H9 (cell line): ENCODE data around the gene TBXAS1. TPM values are rescaled to one million over a fixed set of nuclear protein-coding genes. Genes with fewer than 3 reads are reported as not detected.
A peak's percentile ranks its signal among the peaks of the same experiment; 100 is the strongest.

Experiments
- DNase-seq: peaks from one replicate; pipeline ENCODE4 v3.0.0-alpha.2; 2017
- H2AFZ ChIP-seq: one replicate; pipeline ENCODE4 v1.6.1; 2013; ENCODE audit warnings: mild to moderate bottlenecking, low read length, control low read depth, moderate library complexity
- H2AK5ac ChIP-seq: 2 replicates; pipeline ENCODE4 v1.6.1; 2013; ENCODE audit warnings: low read length, control low read depth, mixed read lengths; ENCODE audit not compliant: insufficient read length
- H2BK120ac ChIP-seq: one replicate; pipeline ENCODE4 v1.6.1; 2013; ENCODE audit warnings: low read depth, mild to moderate bottlenecking, low read length, control low read depth, inconsistent platforms; ENCODE audit not compliant: poor library complexity, severe bottlenecking
- H2BK12ac ChIP-seq: 2 replicates; pipeline ENCODE4 v1.6.1; 2013; ENCODE audit warnings: low read length, control low read depth, mixed read lengths, low read depth; ENCODE audit not compliant: insufficient read length
- H2BK15ac ChIP-seq: 2 replicates; pipeline ENCODE4 v1.6.1; 2013; ENCODE audit warnings: low read depth, low read length, control low read depth
- H2BK20ac ChIP-seq: one replicate; pipeline ENCODE4 v1.6.1; 2013; ENCODE audit warnings: low read depth, mild to moderate bottlenecking, low read length, control low read depth, inconsistent platforms; ENCODE audit not compliant: poor library complexity, severe bottlenecking
- H2BK5ac ChIP-seq: 2 replicates; pipeline ENCODE4 v1.6.1; 2013; ENCODE audit warnings: low read length, control low read depth, mixed read lengths; ENCODE audit not compliant: insufficient read length
- H3K14ac ChIP-seq: 2 replicates; pipeline ENCODE4 v1.6.1; 2013; ENCODE audit warnings: low read length, control low read depth; ENCODE audit not compliant: insufficient read depth
- H3K18ac ChIP-seq: 2 replicates; pipeline ENCODE4 v1.6.1; 2013; ENCODE audit warnings: low read depth, mild to moderate bottlenecking, mixed read lengths, low read length, control low read depth; ENCODE audit not compliant: insufficient read length
- H3K23ac ChIP-seq: 2 replicates; pipeline ENCODE4 v1.6.1; 2013; ENCODE audit warnings: low read length, control low read depth, mixed read lengths, low read depth; ENCODE audit not compliant: insufficient read length
- H3K23me2 ChIP-seq: 2 replicates; pipeline ENCODE4 v1.6.1; 2013; ENCODE audit warnings: low read depth, mild to moderate bottlenecking, mixed read lengths, low read length, control low read depth; ENCODE audit not compliant: insufficient read length, poor library complexity, severe bottlenecking
- H3K27ac ChIP-seq: 2 replicates; pipeline ENCODE4 v1.5.1; 2013; ENCODE audit warnings: low read length, control low read depth, mixed read lengths, low read depth; ENCODE audit not compliant: insufficient read length
- H3K27me3 ChIP-seq: 2 replicates; pipeline ENCODE4 v1.6.1; 2013; ENCODE audit warnings: low read length, control low read depth, inconsistent platforms; ENCODE audit not compliant: insufficient read depth
- H3K4ac ChIP-seq: 2 replicates; pipeline ENCODE4 v1.6.1; 2013; ENCODE audit warnings: low read depth, mild to moderate bottlenecking, control low read depth, inconsistent platforms, low read length, moderate library complexity
- H3K4me1 ChIP-seq: 2 replicates; pipeline ENCODE4 v1.6.1; 2013; ENCODE audit warnings: low read length, control low read depth, inconsistent platforms; ENCODE audit not compliant: insufficient read depth
- H3K4me2 ChIP-seq: 2 replicates; pipeline ENCODE4 v1.6.1; 2013; ENCODE audit warnings: low read length, control low read depth, mixed read lengths; ENCODE audit not compliant: insufficient read length, insufficient read depth
- H3K56ac ChIP-seq: 2 replicates; pipeline ENCODE4 v1.6.1; 2013; ENCODE audit warnings: low read depth, mild to moderate bottlenecking, mixed read lengths, low read length, control low read depth; ENCODE audit not compliant: insufficient read length
- H3K79me1 ChIP-seq: 2 replicates; pipeline ENCODE4 v1.6.1; 2013; ENCODE audit warnings: low read depth, mild to moderate bottlenecking, moderate library complexity, low read length, control low read depth, inconsistent platforms; ENCODE audit not compliant: insufficient read depth, poor library complexity, severe bottlenecking
- H3K79me2 ChIP-seq: 2 replicates; pipeline ENCODE4 v1.6.1; 2013; ENCODE audit warnings: low read length, control low read depth, inconsistent platforms; ENCODE audit not compliant: insufficient read depth
- H3K9ac ChIP-seq: 2 replicates; pipeline ENCODE4 v1.6.1; 2013; ENCODE audit warnings: low read length, control low read depth, mixed read lengths; ENCODE audit not compliant: insufficient read length; ENCODE audit errors: extremely low read depth
- H3K9me3 ChIP-seq: one replicate; pipeline ENCODE4 v1.6.1; 2013; ENCODE audit warnings: low read depth, low read length, inconsistent platforms; ENCODE audit not compliant: control insufficient read depth
- H3T11ph ChIP-seq: one replicate; pipeline ENCODE4 v1.6.1; 2013; ENCODE audit warnings: mild to moderate bottlenecking, low read length, control low read depth, inconsistent platforms
- H4K20me1 ChIP-seq: one replicate; pipeline ENCODE4 v1.6.1; 2013; ENCODE audit not compliant: control insufficient read depth, insufficient read length, insufficient read depth
- H4K5ac ChIP-seq: 2 replicates; pipeline ENCODE4 v1.6.1; 2013; ENCODE audit warnings: low read depth, mild to moderate bottlenecking, mixed read lengths, low read length, control low read depth; ENCODE audit not compliant: insufficient read length
- H4K8ac ChIP-seq: replicated peaks from 2 replicates; pipeline ENCODE4 v1.6.1; 2013; ENCODE audit warnings: low read length, control low read depth, mixed read lengths, low read depth; ENCODE audit not compliant: insufficient read length
- H4K91ac ChIP-seq: 2 replicates; pipeline ENCODE4 v1.6.1; 2013; ENCODE audit warnings: low read depth, mild to moderate bottlenecking, moderate library complexity, mixed read lengths, low read length, control low read depth; ENCODE audit not compliant: insufficient read length
- H3K27ac Mint-ChIP-seq, 3 experiments: 2 replicates in 2 of 3; 3 replicates in 1 of 3; pipeline ENCODE4 v1.8.0; 2020 to 2021; ENCODE audit warnings: mixed read lengths in 3 of 3, mild to moderate bottlenecking in 1 of 3, moderate library complexity in 1 of 3
- H3K27me3 Mint-ChIP-seq: 2 replicates; pipeline ENCODE4 v1.8.0; 2021; ENCODE audit warnings: low read depth, mild to moderate bottlenecking, moderate library complexity, mixed read lengths
- H3K36me3 Mint-ChIP-seq, 3 experiments: 2 replicates in 2 of 3; 3 replicates in 1 of 3; pipeline ENCODE4 v1.8.0; 2020 to 2021; ENCODE audit warnings: low read depth in 3 of 3, mixed read lengths in 3 of 3; ENCODE audit not compliant: insufficient read depth in 1 of 3
- H3K4me1 Mint-ChIP-seq, 2 experiments: 2 replicates each; pipeline ENCODE4 v1.8.0; 2020; ENCODE audit warnings: mixed read lengths in 2 of 2
- H3K4me3 Mint-ChIP-seq, 2 experiments: 2 replicates in 1 of 2; 3 replicates in 1 of 2; pipeline ENCODE4 v1.8.0; 2020 to 2021; ENCODE audit warnings: mild to moderate bottlenecking in 2 of 2, mixed read lengths in 2 of 2, moderate library complexity in 1 of 2
- H3K9me3 Mint-ChIP-seq, 2 experiments: 2 replicates in 1 of 2; 3 replicates in 1 of 2; pipeline ENCODE4 v1.8.0; 2020; ENCODE audit warnings: mild to moderate bottlenecking in 2 of 2, mixed read lengths in 2 of 2, moderate library complexity in 1 of 2
- CTCF ChIP-seq: fragments of 200-600 bp; sonication (generic); conservative IDR thresholded peaks from 3 replicates; pipeline ENCODE4 v1.8.0; 2021; ENCODE audit warnings: antibody characterized with exemption, mild to moderate bottlenecking
- WGBS: extraction: QIAGEN DNeasy Blood & Tissue Kit; methylation state at CpG from one replicate; pipeline ENCODE4 v1.1.7; 2013; ENCODE audit warnings: missing lambda C conversion rate, low lambda C conversion rate, mixed read lengths; ENCODE audit not compliant: insufficient read length; ENCODE audit errors: extremely low coverage; 5-methylcytosine and 5-hydroxymethylcytosine counted together
- total RNA-seq: library from RNA; stranded (reverse); gene quantifications from 2 replicates; pipeline ENCODE4 v1.2.1, GENCODE V29; 2021

The TBXAS1 gene
- total RNA-seq, 1 experiment from 2014 or later: 0.39 TPM

GRCh38 chr7:139973101-139974050, 144.3 kb downstream of the TBXAS1 start:
- H4K91ac ChIP-seq: no peak overlapping the region
- no peak overlapping the region for H3K56ac ChIP-seq
- no peak overlapping the region for H3K4ac ChIP-seq
- no peaks in the 10 kb centered on the region for H3K79me2 ChIP-seq
- no peak overlapping the region for H4K5ac ChIP-seq
- no peak overlapping the region for H2BK5ac ChIP-seq
- no peak overlapping the region for H2BK12ac ChIP-seq
- no peaks in the 10 kb centered on the region for H3K23me2 ChIP-seq
- H3K27ac ChIP-seq: no peak overlapping the region
- no peak overlapping the region for H4K8ac ChIP-seq
- H2BK20ac ChIP-seq: no peak overlapping the region
- H3K23ac ChIP-seq: no peak overlapping the region
- Mint-ChIP-seq H3K4me1 (peaks cover 69 to 74% of the 10 kb centered on the region in 2 experiments), H3K27ac (peak overlapping the region; percentile 66 to 98 (median 81); a peak in 4 of 7 replicates), H3K27me3 (peaks cover 6% of the 10 kb centered on the region), H3K9me3 (no peaks in the 10 kb centered on the region), H3K36me3 (no peaks in the 10 kb centered on the region), H3K4me3 (no peak overlapping the region; a peak in 1 of 5 replicates)
- WGBS: no CpG with 5 or more reads among the region's 11 CpGs
- H2BK120ac ChIP-seq: no peak overlapping the region
- H2BK15ac ChIP-seq: no peak overlapping the region
- no peaks in the 10 kb centered on the region; the same call in 1 of the 2 replicates for H3K4me1 ChIP-seq
- no peak overlapping the region for H3K18ac ChIP-seq
- no peak for TF ChIP-seq CTCF
- DNase-seq: peak; percentile 12
- H3K14ac ChIP-seq: no peak overlapping the region
- no peak overlapping the region for H3T11ph ChIP-seq
- no peak overlapping the region for H3K9ac ChIP-seq
- no peak overlapping the region for H3K4me2 ChIP-seq
- H3K27me3 ChIP-seq: no peaks in the 10 kb centered on the region
- no peaks in the 10 kb centered on the region for H3K79me1 ChIP-seq
- no peak overlapping the region for H2AK5ac ChIP-seq
- no peak overlapping the region for H2AFZ ChIP-seq
- no peaks in the 10 kb centered on the region for H4K20me1 ChIP-seq
- no peaks in the 10 kb centered on the region for H3K9me3 ChIP-seq
